C4-2B (cell line): Measurements from ENCODE around the gene C1RL.

Experiments
- CTCF ChIP-seq: fragments of 450-650 bp; conservative IDR thresholded peaks from 2 replicates; pipeline ENCODE4 v1.5.1; 2017; ENCODE audit warnings: mild to moderate bottlenecking
- ZFX ChIP-seq: fragments of 450-650 bp; IDR thresholded peaks from 2 replicates; pipeline ENCODE4 v1.6.1; 2017

GRCh38 chr12:7058163-7058845 lies 50.7 kb downstream of the C1RL start:
- TF ChIP-seq CTCF: no peak
- no peak for TF ChIP-seq ZFX
